Body of pancreas (tissue), 4 donors: ENCODE measurements around the gene TMEM31.

Source experiments
- CTCF ChIP-seq, 7 experiments: fragments of 450-650 bp in 4 of 7; fragments of 200-600 bp in 3 of 7; sonication (generic) in 3 of 7; IDR thresholded peaks; one replicate each; pipeline ENCODE4 v1.5.1; 2016 to 2019; ENCODE audit warnings: antibody characterized with exemption in 7 of 7
- POLR2A ChIP-seq, 3 donors: fragments of 450-650 bp; IDR thresholded peaks; one replicate each; pipeline ENCODE4 v1.6.1; 2016; ENCODE audit warnings: antibody characterized with exemption in 3 of 3, mild to moderate bottlenecking in 2 of 3

- peak; percentile 12 to 73 (median 62) for TF ChIP-seq CTCF (IDR thresholded peaks at IDR 0.05)
- TF ChIP-seq POLR2A (IDR thresholded peaks at IDR 0.05): peak in 1 of 3 donors; percentile 54
Measured at GRCh38 chrX:103687073-103687695, 23.5 kb upstream of the TMEM31 start.
